Liver (tissue), 9 donors: ENCODE data around the gene AGPAT1. TPM values are rescaled to one million over a fixed set of nuclear protein-coding genes. Genes with fewer than 3 reads are reported as not detected.

Source experiments
- DNase-seq: peaks from one replicate; pipeline ENCODE4 v3.0.0-alpha.2; 2017; ENCODE audit warnings: low spot score
- H3K27ac ChIP-seq, 2 donors: one replicate each; pipeline ENCODE4 v1.7.0; 2013; ENCODE audit warnings: inconsistent platforms in 2 of 2, low read length in 2 of 2, control low read depth in 1 of 2, low read depth in 1 of 2, mild to moderate bottlenecking in 1 of 2
- H3K27me3 ChIP-seq, 4 donors: one replicate each; pipeline versions ENCODE4 v1.6.1 to v1.7.0; 2013; ENCODE audit warnings: low read length in 3 of 4, inconsistent platforms in 1 of 4, mild to moderate bottlenecking in 1 of 4, moderate library complexity in 1 of 4; ENCODE audit not compliant: control insufficient read depth in 4 of 4, insufficient read depth in 4 of 4
- H3K36me3 ChIP-seq, 4 donors: one replicate each; pipeline versions ENCODE4 v1.6.1 to v1.7.0; 2013; ENCODE audit warnings: low read length in 3 of 4, mild to moderate bottlenecking in 3 of 4, low read depth in 1 of 4, moderate library complexity in 1 of 4; ENCODE audit not compliant: control insufficient read depth in 4 of 4, insufficient read depth in 3 of 4
- H3K4me1 ChIP-seq, 4 donors: one replicate each; pipeline versions ENCODE4 v1.6.1 to v1.7.0; 2013; ENCODE audit warnings: low read length in 3 of 4, mild to moderate bottlenecking in 3 of 4, moderate library complexity in 1 of 4; ENCODE audit not compliant: control insufficient read depth in 4 of 4, insufficient read depth in 4 of 4
- H3K4me3 ChIP-seq, 3 donors: one replicate each; pipeline versions ENCODE4 v1.6.1 to v1.7.0; 2013; ENCODE audit warnings: low read length in 3 of 3, control low read depth in 1 of 3, low read depth in 1 of 3, mild to moderate bottlenecking in 1 of 3
- H3K9ac ChIP-seq, 2 donors: one replicate each; pipeline ENCODE4 v1.7.0; 2013; ENCODE audit warnings: low read length in 2 of 2, mild to moderate bottlenecking in 2 of 2, moderate library complexity in 2 of 2, control low read depth in 1 of 2, low read depth in 1 of 2
- H3K9me3 ChIP-seq, 4 donors: one replicate each; pipeline versions ENCODE4 v1.6.1 to v1.7.0; 2013; ENCODE audit warnings: low read length in 3 of 4; ENCODE audit not compliant: control insufficient read depth in 4 of 4
- EGR1 ChIP-seq, 2 donors: IDR thresholded peaks; 2 replicates each; pipeline ENCODE4 v1.6.1; 2016 to 2018; ENCODE audit warnings: antibody characterized with exemption in 2 of 2, low read depth in 2 of 2
- GABPA ChIP-seq, 2 donors: IDR thresholded peaks in 1 of 2; conservative IDR thresholded peaks in 1 of 2; 2 replicates each; pipeline ENCODE4 v1.6.1; 2016; ENCODE audit warnings: antibody characterized with exemption in 2 of 2, mild to moderate bottlenecking in 1 of 2, moderate library complexity in 1 of 2
- HNF4A ChIP-seq, 2 donors: conservative IDR thresholded peaks; 2 replicates each; pipeline ENCODE4 v1.6.1; 2016; ENCODE audit warnings: antibody characterized with exemption in 2 of 2, mild to moderate bottlenecking in 2 of 2
- HNF4G ChIP-seq: IDR thresholded peaks from 2 replicates; pipeline ENCODE4 v1.6.1; 2016; ENCODE audit warnings: antibody characterized with exemption
- NR2F2 ChIP-seq: IDR thresholded peaks from 2 replicates; pipeline ENCODE4 v1.6.1; 2016; ENCODE audit warnings: antibody characterized with exemption
- RAD21 ChIP-seq, 2 donors: IDR thresholded peaks; 2 replicates each; pipeline ENCODE4 v1.6.1; 2016; ENCODE audit warnings: antibody characterized with exemption in 2 of 2, mild to moderate bottlenecking in 2 of 2
- RXRA ChIP-seq, 2 donors: IDR thresholded peaks; 2 replicates each; pipeline ENCODE4 v1.6.1; 2017 to 2018; ENCODE audit warnings: antibody characterized with exemption in 2 of 2, mild to moderate bottlenecking in 1 of 2
- SP1 ChIP-seq: IDR thresholded peaks from 2 replicates; pipeline ENCODE4 v1.6.1; 2018; ENCODE audit warnings: antibody characterized with exemption, mild to moderate bottlenecking
- TAF1 ChIP-seq: conservative IDR thresholded peaks from 2 replicates; pipeline ENCODE4 v1.6.1; 2016; ENCODE audit warnings: antibody characterized with exemption, mild to moderate bottlenecking
- YY1 ChIP-seq: IDR thresholded peaks from 2 replicates; pipeline ENCODE4 v1.6.1; 2016; ENCODE audit warnings: antibody characterized with exemption, mild to moderate bottlenecking
- WGBS: extraction: QIAGEN DNeasy Blood & Tissue Kit; methylation state at CpG from one replicate; pipeline ENCODE4 v1.1.7; 2013; 5-methylcytosine and 5-hydroxymethylcytosine counted together
- polyA plus RNA-seq, 2 donors: library from polyadenylated mRNA; stranded (reverse) in 1 of 2; unstranded in 1 of 2; fragments of 200-250 nt in 1 of 2; fragments of >200 nt in 1 of 2; fragmentation: Nextera tagmentation in 1 of 2; extraction: Ambion mirVana in 1 of 2; gene quantifications; one replicate each; pipeline versions ENCODE4 v1.2.1 to v1.2.3, GENCODE V29; 2013 to 2015
- total RNA-seq, 2 donors: library from RNA; depleted of rRNA; stranded (reverse); fragments of >200 nt; gene quantifications; one replicate each; pipeline ENCODE4 v1.2.3, GENCODE V29; 2014
- TF ChIP-seq, protein P1 (sequence below): IDR thresholded peaks from 2 replicates; pipeline ENCODE4 v1.6.1; 2016; ENCODE audit warnings: antibody characterized with exemption
- TF ChIP-seq, protein P2 (sequence below): IDR thresholded peaks from 2 replicates; pipeline ENCODE4 v1.6.1; 2016; ENCODE audit warnings: antibody characterized with exemption
- TF ChIP-seq, protein P3 (sequence below): IDR thresholded peaks from 2 replicates; pipeline ENCODE4 v1.6.1; 2016; ENCODE audit warnings: antibody characterized with exemption, mild to moderate bottlenecking
- donor health status: healthy.
- donor health status: healthy.
- donor health status: healthy.
- donor health status: healthy.
- donor health status: healthy.

AGPAT1 gene
- total and polyA plus RNA-seq, 4 donors = 10.4 to 45.1 (median 17.5) TPM

DNA sequence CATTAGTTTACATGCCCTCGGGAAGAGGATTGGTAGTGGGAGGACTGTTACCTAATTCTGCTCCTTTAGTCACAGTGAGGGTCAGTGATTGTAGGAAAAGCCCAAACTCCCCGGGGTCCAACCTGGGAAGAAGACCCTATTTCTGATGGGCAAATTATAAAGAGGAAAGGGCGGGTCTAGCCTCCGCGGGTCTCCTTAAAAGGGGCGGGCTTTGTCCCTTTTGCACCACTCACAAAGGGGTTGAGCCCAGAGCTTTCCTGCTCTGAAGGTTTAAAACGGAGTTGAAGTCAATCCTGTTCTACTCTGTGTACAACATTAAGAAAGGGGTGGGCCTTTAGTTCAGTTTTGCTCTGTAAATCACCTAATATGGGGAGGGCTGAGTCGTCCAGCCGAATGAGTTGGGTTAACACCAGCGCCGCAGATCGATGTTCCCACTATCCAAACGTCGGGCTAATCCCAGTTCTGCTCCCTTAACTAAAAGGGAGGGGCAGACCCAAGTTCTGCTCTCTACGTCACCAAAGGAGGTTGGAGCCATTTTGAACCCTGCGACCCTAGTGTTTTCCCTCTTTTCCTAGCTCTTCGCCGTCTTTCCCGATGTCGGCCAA lies 1.4 kb upstream of the AGPAT1 start:
- under 1% methylated on average over 20 of the region's 20 CpGs for WGBS
- H3K9me3 ChIP-seq = no peaks in the 10 kb centered on the region
- peak overlapping the region; percentile 30 to 81 for H3K9ac ChIP-seq
- H3K27ac ChIP-seq = peak overlapping the region; percentile 95 to 96
- peaks cover 0 to 10% (median 5%) of the 10 kb centered on the region in 4 donors for H3K36me3 ChIP-seq
- H3K4me3 ChIP-seq = peak overlapping the region; percentile 26 to 96 (median 73)
- TF ChIP-seq GABPA (IDR thresholded peaks at IDR 0.05 in 1 of 2, conservative IDR thresholded peaks at IDR 0.05 in 1 of 2) (no peak), YY1 (peak; percentile 97), TAF1 (peak; percentile 56), RXRA (IDR thresholded peaks at IDR 0.05) (peak in 1 of 2 donors; percentile 69), EGR1 (IDR thresholded peaks at IDR 0.05; ENCODE audit: low read depth in 2 of 2) (no peak), NR2F2 (no peak), HNF4A (conservative IDR thresholded peaks at IDR 0.05) (no peak), HNF4G (no peak), SP1 (no peak), RAD21 (IDR thresholded peaks at IDR 0.05) (no peak)
- TF ChIP-seq, protein P1, sequence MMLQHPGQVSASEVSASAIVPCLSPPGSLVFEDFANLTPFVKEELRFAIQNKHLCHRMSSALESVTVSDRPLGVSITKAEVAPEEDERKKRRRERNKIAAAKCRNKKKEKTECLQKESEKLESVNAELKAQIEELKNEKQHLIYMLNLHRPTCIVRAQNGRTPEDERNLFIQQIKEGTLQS = no peak
- TF ChIP-seq, protein P2, sequence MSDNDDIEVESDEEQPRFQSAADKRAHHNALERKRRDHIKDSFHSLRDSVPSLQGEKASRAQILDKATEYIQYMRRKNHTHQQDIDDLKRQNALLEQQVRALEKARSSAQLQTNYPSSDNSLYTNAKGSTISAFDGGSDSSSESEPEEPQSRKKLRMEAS = no peak
- TF ChIP-seq, protein P3, sequence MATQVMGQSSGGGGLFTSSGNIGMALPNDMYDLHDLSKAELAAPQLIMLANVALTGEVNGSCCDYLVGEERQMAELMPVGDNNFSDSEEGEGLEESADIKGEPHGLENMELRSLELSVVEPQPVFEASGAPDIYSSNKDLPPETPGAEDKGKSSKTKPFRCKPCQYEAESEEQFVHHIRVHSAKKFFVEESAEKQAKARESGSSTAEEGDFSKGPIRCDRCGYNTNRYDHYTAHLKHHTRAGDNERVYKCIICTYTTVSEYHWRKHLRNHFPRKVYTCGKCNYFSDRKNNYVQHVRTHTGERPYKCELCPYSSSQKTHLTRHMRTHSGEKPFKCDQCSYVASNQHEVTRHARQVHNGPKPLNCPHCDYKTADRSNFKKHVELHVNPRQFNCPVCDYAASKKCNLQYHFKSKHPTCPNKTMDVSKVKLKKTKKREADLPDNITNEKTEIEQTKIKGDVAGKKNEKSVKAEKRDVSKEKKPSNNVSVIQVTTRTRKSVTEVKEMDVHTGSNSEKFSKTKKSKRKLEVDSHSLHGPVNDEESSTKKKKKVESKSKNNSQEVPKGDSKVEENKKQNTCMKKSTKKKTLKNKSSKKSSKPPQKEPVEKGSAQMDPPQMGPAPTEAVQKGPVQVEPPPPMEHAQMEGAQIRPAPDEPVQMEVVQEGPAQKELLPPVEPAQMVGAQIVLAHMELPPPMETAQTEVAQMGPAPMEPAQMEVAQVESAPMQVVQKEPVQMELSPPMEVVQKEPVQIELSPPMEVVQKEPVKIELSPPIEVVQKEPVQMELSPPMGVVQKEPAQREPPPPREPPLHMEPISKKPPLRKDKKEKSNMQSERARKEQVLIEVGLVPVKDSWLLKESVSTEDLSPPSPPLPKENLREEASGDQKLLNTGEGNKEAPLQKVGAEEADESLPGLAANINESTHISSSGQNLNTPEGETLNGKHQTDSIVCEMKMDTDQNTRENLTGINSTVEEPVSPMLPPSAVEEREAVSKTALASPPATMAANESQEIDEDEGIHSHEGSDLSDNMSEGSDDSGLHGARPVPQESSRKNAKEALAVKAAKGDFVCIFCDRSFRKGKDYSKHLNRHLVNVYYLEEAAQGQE = peak; percentile 49
- no peaks in the 10 kb centered on the region for H3K27me3 ChIP-seq
- DNase-seq = peak; percentile 45
- peaks cover 0 to 50% (median 42%) of the 10 kb centered on the region in 4 donors for H3K4me1 ChIP-seq

DNA sequence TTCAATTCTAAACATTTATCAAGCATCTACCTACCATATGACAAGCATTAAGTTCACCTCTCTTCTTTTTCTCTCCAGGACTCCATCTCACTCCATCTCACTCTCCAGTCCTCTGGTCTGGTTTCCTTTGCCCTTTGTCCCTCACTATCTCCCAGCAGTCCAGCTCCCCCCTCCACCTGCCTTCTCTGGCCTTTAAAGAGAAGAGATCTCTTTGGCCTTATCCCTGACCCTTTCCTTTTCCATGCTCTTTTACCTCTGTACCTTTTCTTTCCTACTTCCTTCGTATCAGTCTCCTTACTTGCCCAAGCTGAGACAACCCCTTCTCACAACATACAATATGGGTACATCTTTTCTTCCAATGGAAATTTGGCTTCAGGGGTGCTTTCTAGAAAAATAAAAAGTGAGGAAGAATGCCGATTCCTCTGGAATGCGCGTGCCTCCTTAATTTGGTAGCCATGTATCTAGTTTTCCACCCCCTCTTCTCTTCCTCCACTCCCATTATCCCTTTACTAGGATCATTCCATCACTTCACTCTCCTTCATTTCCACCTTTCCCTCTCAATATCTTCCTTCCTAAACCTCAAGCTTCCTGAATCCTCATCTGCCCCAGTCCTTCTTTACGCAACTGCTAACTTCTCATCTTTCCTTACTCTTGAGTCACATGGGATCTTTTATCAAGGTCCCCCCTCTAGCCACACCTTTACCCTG lies 745 bp upstream of the AGPAT1 start:
- 25% methylated on average over 5 of the region's 5 CpGs for WGBS
- Histone ChIP-seq H3K9me3 (no peaks in the 10 kb centered on the region), H3K36me3 (peaks cover 0 to 10% (median 5%) of the 10 kb centered on the region in 4 donors), H3K4me3 (peak overlapping the region; percentile 73 to 96 (median 84)), H3K4me1 (peaks cover 0 to 50% (median 42%) of the 10 kb centered on the region in 4 donors), H3K27me3 (no peaks in the 10 kb centered on the region), H3K27ac (peak overlapping the region; percentile 95 to 96), H3K9ac (peak overlapping the region; percentile 30 to 81)
- no peak for DNase-seq
- TF ChIP-seq HNF4A (conservative IDR thresholded peaks at IDR 0.05) = peak; percentile 28 to 49
- TF ChIP-seq GABPA (IDR thresholded peaks at IDR 0.05 in 1 of 2, conservative IDR thresholded peaks at IDR 0.05 in 1 of 2) = no peak
